Measurements from ENCODE around the gene SPTA1.
A peak's percentile ranks its signal among the peaks of the same experiment; 100 is the strongest.

Gene SPTA1

DNA sequence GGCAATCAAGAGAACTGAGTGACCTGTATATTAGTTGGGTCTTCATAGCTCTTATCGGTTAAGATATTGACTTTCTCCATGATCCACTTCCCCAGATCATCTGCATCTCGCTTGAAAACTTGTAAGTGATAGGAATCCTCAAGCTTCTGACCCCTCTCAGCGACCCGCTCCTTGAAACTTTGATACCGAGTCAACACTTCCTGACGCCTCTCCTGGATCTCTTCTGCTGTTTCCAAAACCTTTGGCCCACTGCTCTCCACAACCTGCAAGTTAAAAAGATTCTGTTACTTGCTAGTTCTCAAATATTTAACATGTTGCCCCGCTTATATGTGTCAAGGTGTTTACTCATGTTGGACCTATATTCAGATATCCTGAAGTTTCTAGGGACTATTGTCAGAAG lies 1.4 kb downstream of the SPTA1 start:
- no peak for DNase-seq (ENCODE audit: low read depth, low spot score)

DNA sequence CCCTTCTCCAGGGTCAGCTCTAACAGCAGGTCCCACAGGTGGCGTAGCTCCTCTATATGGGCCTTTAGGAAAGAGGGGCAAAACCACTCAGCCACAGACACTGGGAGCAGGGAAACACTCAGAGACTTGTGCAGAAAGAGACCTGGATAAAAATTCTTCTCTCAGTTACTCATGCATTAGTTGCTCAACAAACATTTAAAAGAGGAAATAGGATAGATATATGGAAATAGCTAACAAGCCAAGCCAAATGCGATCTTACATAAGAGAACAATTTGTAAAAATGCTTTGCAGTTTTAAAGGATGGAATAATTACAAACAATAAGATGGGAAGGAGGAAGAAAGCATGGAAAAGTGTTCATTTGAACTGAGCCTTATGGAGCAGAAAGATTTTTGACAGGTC lies 4.9 kb downstream of the SPTA1 start:
- DNase-seq (ENCODE audit: low read depth, low spot score), result no peak

- DNase-seq (ENCODE audit: low read depth, low spot score), result no peak
Observed at GRCh38 chr1:158679289-158679688, 7.2 kb downstream of the SPTA1 start.

DNA sequence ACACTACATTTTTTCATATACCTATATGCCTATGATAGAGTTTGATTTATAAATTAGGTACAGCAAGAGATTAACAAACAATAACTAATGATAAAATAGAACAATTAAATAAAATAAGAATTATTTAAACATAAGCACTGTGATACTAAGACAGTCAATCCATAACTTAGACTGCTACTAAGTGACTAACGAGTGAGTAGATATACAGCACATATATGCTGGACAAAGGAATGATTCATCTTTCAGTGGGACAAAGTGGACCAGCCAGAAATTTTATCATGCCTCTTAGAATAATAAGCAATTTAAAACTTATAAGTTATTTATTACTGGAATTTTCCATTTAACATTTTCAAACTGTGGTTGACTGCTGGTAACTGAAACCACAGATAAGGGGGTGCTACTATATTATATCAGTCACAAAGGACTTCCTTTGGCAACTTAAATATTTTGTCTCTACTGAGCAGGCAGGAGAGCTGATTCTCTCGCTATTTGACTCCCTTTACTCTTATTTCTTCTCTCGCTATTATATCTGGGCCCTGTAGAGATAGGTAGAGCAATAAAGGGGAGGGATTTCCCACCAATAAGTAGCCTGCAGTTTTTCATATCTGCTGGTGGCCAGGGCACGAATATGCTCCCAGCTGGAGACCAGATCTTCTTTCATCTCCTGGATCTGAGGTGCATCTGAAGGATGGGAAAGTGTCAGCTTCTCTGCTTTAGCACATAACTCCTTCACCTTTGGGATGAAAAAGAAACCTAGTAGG lies 10.8 kb downstream of the SPTA1 start:
- DNase-seq (ENCODE audit: low read depth, low spot score), result no peak

GRCh38 chr1:158674302-158674701 lies 12.2 kb downstream of the SPTA1 start:
- DNase-seq (ENCODE audit: low read depth, low spot score), result no peak

DNA sequence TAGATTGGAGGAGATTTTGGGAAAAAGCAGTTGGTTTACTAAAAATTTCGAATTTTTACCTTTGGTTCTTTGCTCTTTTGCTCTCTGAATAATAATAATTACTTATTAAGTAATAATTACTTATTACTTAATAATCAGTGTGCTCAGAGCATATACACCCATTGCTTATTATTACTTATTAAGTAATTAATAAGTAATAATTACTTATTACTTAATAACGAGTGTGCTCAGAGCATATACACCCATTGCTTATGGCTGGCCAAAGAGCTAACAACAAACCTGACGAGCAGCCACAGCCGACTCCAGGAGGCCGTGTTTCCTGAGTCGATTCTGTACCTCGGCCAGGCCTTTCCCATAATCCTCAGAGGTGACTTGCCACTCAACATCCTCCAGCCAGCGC lies 20.5 kb downstream of the SPTA1 start:
- no peak for DNase-seq (ENCODE audit: low read depth, low spot score)

DNA sequence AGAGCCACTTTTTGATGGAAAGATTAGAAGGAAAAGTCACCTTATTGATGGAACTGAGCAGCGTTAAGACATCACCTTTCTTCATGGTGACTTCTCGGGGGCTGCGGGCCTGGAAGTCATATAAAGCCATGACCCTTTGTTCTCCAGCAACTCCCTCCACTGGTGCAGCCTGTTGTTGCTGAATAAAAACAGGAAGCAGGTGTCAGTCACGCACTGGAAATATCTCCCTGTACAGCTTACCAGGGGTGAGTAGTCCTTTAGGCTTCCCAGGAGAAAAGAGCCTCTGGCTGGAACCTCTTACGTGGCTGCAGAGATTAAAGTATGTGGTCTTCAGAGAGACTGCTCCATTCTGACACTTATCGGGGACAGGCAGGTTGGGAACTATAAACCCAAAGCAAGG lies 31.9 kb downstream of the SPTA1 start:
- DNase-seq (ENCODE audit: low read depth, low spot score), result peak; percentile 1

DNA sequence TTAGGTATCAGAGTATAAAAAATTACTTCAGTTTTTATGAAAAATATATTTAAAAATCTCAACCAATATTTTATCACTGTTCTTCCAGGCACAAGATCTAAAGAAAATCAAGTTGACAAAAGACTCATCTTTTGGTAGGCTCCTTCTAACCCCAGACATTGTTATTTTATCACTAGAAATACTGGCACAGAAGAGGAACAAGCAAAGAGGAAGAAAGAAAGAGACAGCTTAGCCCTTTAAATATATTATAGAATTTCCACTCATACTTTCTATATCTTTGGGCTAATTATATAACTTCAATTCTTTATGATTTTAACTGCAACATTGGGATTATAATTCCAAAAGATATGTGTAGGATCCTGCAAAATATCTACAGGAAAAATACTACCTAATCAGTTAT lies 32.4 kb downstream of the SPTA1 start:
- DNase-seq (ENCODE audit: low read depth, low spot score), result no peak

DNA sequence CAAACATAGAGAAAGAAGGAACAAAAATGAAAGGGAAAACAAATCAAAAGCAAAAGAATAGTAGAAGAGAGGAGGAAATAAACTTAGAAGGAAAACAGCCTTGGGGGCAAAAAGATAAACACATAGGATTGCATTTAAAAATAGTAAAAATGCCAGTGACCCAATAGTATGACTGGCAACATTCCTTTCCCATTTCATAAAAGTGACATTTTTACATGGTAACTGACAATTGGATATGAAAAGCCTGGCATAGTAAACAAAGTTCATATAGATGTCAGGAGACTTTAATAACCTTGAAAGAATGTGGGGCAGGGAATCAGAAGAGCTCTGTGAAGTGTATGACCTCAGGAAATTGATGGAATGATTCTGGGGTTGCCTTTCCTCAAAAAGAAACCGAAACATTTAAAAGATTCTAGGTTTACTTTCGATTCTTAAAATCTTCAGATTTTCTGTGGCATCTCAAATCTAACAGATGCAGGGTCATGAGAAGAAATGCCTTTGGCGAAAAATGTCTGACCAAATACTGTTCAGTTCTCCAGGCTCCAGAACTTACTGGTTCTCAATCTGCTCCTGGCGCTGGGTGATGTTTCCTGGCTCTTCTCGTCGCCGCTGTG lies 33.7 kb downstream of the SPTA1 start:
- DNase-seq (ENCODE audit: low read depth, low spot score), result no peak

DNA sequence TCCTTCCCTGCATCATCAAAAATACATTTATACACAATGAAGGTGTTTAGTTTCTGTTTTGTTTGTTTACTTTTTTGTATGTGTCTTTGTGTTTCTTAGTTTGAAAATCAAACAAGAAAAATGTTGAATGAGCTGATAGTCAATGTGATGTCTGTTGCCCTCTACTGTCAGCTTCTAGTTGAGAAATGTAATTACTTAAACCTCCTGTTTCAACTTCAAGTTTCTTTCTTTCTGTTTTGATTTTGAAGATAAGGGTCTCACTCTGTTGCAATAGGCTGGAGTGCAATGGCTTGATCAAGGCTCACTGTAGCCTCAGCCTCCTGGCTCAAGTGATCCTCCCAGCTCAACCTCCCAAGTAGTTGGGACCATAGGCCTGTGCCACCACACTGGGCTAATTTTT lies 37.5 kb downstream of the SPTA1 start:
- no peak for DNase-seq (ENCODE audit: low read depth, low spot score)

- DNase-seq (ENCODE audit: low read depth, low spot score), result no peak
Observed at GRCh38 chr1:158646465-158646864, 40.0 kb downstream of the SPTA1 start.

DNA sequence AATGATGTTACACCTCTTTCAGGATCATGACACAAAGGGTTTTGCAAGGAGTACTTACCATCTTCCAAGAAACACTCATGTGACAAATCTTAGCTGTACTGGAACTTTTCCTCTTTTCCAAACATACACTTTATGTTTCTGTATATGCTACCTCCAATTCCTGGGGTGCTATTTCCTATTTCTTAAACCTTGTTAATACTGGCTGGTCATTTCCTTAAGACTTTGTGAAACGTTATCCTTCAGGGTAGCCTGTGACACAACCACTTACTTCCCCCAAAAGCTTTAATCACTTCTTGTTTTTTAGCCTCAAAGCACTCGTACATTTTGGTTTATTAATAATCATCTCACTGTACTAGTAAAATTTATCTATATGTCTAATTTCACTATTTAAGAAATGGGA lies 42.1 kb downstream of the SPTA1 start:
- DNase-seq (ENCODE audit: low read depth, low spot score), result no peak

GRCh38 chr1:158638904-158639303 lies 47.6 kb downstream of the SPTA1 start:
- DNase-seq (ENCODE audit: low read depth, low spot score), result no peak

- DNase-seq (ENCODE audit: low read depth, low spot score), result no peak
Observed at GRCh38 chr1:158638146-158638545, 48.4 kb downstream of the SPTA1 start.

DNA sequence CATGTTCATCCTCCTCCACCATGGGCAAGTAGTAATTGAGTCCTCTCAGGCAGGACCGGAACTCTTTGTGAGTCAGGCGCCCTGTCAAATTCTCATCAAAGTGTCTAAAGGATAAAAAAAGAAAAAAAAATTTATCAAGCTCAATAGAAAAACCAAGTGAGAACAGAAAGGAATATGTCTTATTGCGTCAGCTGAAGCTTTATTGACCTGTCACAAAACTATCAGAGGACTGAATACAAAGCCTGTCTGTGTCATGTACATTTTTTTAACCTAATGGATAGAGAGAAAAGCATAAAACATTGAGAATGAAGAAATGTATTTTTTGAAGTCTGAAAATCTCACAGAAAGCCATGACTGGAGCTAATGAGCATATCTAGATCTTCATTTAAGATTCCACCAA lies 72.8 kb downstream of the SPTA1 start:
- DNase-seq (ENCODE audit: low read depth, low spot score), result no peak

GRCh38 chr1:158611916-158612315 lies 74.6 kb downstream of the SPTA1 start:
- DNase-seq (ENCODE audit: low read depth, low spot score), result no peak

- peak; percentile 20 for DNase-seq (ENCODE audit: low read depth, low spot score)
Observed at GRCh38 chr1:158607296-158607695, 79.2 kb downstream of the SPTA1 start.

- DNase-seq (ENCODE audit: low read depth, low spot score), result no peak
Observed at GRCh38 chr1:158604968-158605367, 81.5 kb downstream of the SPTA1 start, which contains the start of gene OR10Z1. OR10Z1 (plus strand) TSS chr1:158605268; CDS start chr1:158606439, 1,171 bp downstream.

DNA sequence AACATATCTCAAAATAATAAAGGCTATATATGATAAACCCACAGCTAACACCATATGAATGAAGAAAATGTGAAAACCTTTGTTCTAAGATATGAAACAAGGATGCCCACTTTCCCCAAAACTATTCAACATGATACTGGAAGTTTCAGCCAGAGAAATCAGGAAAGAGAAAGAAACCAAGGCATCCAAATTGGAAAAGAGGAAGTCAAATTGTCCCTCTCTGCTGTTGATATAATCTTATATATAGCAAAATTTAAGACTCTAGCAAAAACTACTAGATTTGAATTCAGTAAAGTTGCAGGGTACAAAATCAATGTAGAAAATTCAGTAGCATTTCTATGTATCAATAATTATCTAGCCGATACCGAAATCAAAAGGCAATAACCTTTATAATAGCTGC lies 85.8 kb downstream of the SPTA1 start:
- DNase-seq (ENCODE audit: low read depth, low spot score), result no peak

GRCh38 chr1:158586942-158587341 lies 99.6 kb downstream of the SPTA1 start:
- no peak for DNase-seq (ENCODE audit: low read depth, low spot score)

- DNase-seq (ENCODE audit: low read depth, low spot score), result no peak
Observed at GRCh38 chr1:158583962-158584361, 102.6 kb downstream of the SPTA1 start.

- no peak for DNase-seq (ENCODE audit: low read depth, low spot score)
Observed at GRCh38 chr1:158579733-158580132, 106.8 kb downstream of the SPTA1 start, which contains the start of gene OR10X1. OR10X1 (minus strand) TSS chr1:158579899; CDS start chr1:158579899, 0 bp downstream.

- DNase-seq (ENCODE audit: low read depth, low spot score), result no peak
Observed at GRCh38 chr1:158577561-158577960, 109.0 kb downstream of the SPTA1 start.

Data from ELF-1 (cell line).